Tibial nerve (tissue), 3 donors: ENCODE data around the gene SH3GL3.

Source experiments
- CTCF ChIP-seq, 5 experiments: fragments of 200-600 bp in 3 of 5; fragments of 450-650 bp in 2 of 5; sonication (generic) in 3 of 5; IDR thresholded peaks; one replicate each; pipeline ENCODE4 v1.5.1; 2016 to 2019; ENCODE audit warnings: antibody characterized with exemption in 5 of 5, mild to moderate bottlenecking in 3 of 5, moderate library complexity in 2 of 5
- POLR2A ChIP-seq, 2 donors: fragments of 450-650 bp; IDR thresholded peaks; one replicate each; pipeline ENCODE4 v1.6.1; 2017; ENCODE audit warnings: antibody characterized with exemption in 2 of 2, mild to moderate bottlenecking in 2 of 2, moderate library complexity in 2 of 2

- TF ChIP-seq CTCF (IDR thresholded peaks at IDR 0.05) (no peak), POLR2A (IDR thresholded peaks at IDR 0.05) (no peak)
Observed at GRCh38 chr15:83626171-83626802, 179.1 kb downstream of the SH3GL3 start.
